Non-pigmented ciliary epithelial cell (primary cell): ENCODE measurements around the gene CDK15.

Experiments used
- DNase-seq: peaks from one replicate; pipeline ENCODE4 v3.0.0-alpha.2; 2010; ENCODE audit warnings: low read depth

Gene CDK15

GRCh38 chr2:201911372-201911771 is 105.0 kb downstream of the CDK15 start:
- no peak for DNase-seq

GRCh38 chr2:201913201-201913600 is 106.9 kb downstream of the CDK15 start:
- no peak for DNase-seq

DNA sequence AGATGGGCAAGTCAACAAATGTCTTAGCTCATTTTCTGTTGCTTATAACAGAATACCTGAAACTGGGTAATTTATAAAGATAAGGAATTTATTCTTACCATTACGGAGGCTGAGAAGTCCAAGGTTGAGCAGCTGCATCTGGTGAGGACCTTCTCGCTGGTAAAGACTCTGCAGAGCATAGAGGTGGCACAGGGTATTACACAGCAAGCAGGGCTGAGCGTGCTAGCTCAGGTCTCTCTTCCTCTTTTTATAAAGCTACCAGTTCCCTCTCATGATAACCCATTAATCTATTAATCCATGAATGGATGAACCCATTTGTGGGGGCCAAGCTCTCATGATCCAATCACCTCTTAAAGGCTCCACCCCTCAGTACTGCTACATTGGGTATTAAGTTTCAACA is 109.1 kb downstream of the CDK15 start:
- DNase-seq = no peak

- no peak for DNase-seq
These were observed 110.2 kb downstream of the CDK15 start for GRCh38 chr2:201916565-201916964.

GRCh38 chr2:201918616-201919307 is 112.4 kb downstream of the CDK15 start:
- no peak for DNase-seq

GRCh38 chr2:201919308-201919634 is 112.9 kb downstream of the CDK15 start:
- DNase-seq = no peak

DNA sequence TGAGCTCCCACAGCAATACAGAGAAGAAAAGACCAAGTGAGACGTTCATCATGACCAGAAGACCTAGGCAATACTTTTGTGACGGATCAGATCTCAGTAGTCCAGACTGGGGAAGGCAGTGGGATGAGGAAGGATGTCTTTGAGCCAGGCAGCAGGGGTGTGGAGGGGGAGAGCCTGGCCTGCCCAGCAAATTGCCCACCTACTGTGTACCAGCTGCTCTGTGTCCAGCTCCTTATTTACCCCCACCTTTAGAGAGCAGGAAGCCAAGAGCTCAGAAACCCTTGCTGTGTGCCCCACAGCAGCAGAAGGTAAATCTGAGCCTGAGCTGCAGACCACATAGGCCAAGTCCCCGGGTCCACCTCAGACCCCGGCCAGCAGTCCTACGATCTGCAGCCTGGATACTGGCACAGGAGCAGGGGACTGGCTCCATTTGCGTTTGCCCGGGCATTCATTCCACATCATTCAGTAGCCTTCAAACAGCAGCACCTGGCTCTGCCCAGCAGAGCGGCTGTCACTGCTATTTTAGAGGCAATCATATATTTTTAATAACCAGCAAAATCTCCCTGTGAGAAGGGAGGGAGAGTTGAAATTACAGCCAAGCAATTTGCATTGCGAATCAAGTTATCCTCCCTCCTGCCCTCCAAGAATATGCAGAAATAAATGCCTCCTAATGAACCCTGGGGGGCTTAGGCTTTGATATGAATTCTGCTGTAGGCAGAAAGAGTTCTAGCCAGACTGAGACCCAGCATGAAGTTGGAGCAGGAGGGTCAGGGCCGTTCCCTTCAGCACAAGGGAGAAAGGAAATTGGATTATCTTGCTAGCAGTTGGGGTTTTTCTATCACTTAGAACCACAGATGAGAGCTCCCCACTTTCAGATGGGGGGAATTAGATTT is 117.3 kb downstream of the CDK15 start:
- no peak for DNase-seq

- no peak for DNase-seq
These were observed 118.1 kb downstream of the CDK15 start for GRCh38 chr2:201924453-201924852.

GRCh38 chr2:201925056-201925455 is 118.7 kb downstream of the CDK15 start:
- DNase-seq = no peak

DNA sequence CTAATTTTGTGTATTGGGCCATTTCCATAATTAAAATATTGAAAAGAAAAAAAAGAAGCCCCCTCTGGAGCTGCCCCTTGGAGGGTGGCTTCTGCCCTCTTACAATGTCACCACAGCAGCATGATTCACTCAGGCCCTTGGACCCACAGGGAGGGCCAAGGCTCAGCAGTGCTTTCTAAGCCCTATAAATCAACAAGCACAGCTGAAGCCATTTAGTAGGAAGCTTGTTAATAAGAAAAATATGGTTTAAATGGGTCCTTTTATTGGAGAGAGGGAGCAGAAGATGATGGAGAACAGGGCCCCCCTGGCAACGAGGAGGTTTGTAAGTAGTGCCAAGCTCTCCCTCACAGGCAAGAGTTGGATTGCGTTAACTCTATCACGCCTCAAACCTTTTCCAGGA is 119.7 kb downstream of the CDK15 start:
- DNase-seq = no peak

GRCh38 chr2:201928363-201928762 is 122.0 kb downstream of the CDK15 start:
- DNase-seq = no peak

GRCh38 chr2:201929281-201930026 is 123.1 kb downstream of the CDK15 start:
- no peak for DNase-seq

- no peak for DNase-seq
These were observed 123.7 kb downstream of the CDK15 start for GRCh38 chr2:201930043-201930442.

GRCh38 chr2:201930831-201931230 is 124.5 kb downstream of the CDK15 start:
- no peak for DNase-seq

GRCh38 chr2:201931475-201931874 is 125.1 kb downstream of the CDK15 start:
- DNase-seq = no peak

DNA sequence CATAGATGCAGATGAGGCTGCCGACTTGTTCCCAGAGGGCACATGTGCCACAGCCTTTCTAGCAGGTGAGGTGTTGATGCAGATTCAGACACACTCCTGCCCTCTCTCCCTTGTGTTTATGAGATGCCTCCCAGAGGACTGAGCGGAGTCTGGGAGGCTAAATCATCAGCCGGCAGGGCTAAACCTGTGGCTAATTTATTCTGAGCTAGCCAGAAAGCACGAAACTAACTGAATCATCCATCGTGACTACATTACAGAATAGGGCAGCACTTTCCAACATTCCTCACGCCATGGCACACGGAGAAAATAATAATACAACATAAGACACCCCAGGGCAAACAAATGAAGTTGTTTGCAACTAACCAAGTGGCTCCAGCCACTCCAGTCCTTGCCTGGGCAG is 125.6 kb downstream of the CDK15 start:
- DNase-seq = no peak

- DNase-seq = no peak
These were observed 126.2 kb downstream of the CDK15 start for GRCh38 chr2:201932511-201932910.

DNA sequence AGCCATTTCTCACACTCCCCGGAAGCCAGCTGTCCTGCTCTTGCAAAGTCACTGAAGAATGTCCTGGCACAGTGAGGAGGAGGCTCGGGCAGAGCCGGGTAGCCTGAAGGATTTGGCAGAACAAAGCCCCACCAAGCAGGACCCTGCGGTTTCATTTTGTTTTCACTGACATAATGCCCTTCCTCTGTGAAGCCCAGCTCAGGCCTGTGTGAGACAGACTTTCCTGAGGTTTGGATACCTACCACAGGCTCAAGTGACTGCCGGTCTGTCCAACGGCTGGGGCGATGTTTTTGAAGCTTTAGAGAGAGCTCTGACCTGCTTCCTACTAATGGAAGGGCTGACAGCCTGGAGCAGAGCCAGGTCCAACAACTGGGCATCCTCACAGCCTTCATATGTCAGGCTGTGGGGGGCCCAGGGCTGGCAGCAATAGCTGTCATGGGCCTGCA is 127.5 kb downstream of the CDK15 start:
- DNase-seq = no peak

DNA sequence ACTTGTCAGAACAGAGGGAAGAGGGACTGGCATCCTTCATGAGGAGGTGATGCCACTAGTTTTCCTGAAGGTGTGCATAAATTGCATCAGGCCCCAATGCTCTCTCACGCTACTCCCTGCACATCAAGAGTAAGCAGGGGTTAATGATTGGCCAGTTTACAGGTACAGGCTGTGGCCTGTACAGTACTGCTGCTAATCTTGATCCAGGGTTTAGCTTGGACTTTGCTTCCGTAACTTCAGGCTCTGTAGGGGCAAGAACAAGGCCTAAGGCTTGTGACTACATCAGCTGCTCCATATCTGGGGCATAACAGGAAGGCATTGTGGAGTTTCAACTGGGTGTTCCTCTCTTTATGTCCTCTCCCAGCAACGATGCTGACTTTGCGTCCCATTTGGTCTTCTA is 130.5 kb downstream of the CDK15 start:
- DNase-seq = no peak

DNA sequence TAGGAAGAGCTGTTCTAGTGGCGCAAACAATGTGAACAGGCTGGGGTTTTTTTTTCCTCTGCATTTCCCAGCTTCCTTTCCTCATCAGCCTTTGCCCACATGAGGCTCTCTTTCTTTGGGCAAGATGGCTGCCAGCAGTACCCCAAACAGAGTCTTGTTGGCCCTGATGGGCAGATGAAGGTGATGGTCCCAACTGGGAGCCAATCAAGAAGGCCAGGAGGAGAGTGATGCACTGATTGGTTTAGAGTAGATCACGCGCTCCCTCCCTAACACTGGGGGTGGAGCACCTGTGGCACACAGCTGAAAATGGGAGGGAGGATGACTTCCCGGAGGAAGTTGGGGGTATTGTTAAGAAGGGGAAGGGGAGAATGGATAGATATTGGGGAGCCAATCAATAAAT is 131.0 kb downstream of the CDK15 start:
- DNase-seq = no peak

- peak; percentile 46 for DNase-seq
These were observed 131.9 kb downstream of the CDK15 start for GRCh38 chr2:201938156-201938775.

GRCh38 chr2:201938781-201939180 is 132.4 kb downstream of the CDK15 start:
- DNase-seq = no peak
